Vagina (tissue), 2 donors: Measurements from ENCODE around the gene MICAL2. TPM values are rescaled to one million over a fixed set of nuclear protein-coding genes. Genes with fewer than 3 reads are reported as not detected.

Experiments used
- DNase-seq, 2 donors: peaks; one replicate each; pipeline ENCODE4 v3.0.0-alpha.2; 2017; ENCODE audit errors: extremely low spot score in 2 of 2
- H3K27ac ChIP-seq: fragments of 200-600 bp; sonication (generic); one replicate; pipeline ENCODE4 v1.5.1; 2019
- H3K27me3 ChIP-seq: fragments of 200-600 bp; sonication (generic); one replicate; pipeline ENCODE4 v1.5.1; 2019
- H3K36me3 ChIP-seq, 2 donors: fragments of 200-600 bp; sonication (generic); one replicate each; pipeline ENCODE4 v1.5.1; 2017 to 2019
- H3K4me1 ChIP-seq: fragments of 200-600 bp; sonication (generic); one replicate; pipeline ENCODE4 v1.5.1; 2019
- H3K4me3 ChIP-seq, 2 donors: fragments of 200-600 bp; sonication (generic); 1 replicate in 1 of 2; 2 replicates in 1 of 2; pipeline ENCODE4 v1.5.1; 2016 to 2019
- H3K9me3 ChIP-seq: fragments of 200-600 bp; sonication (generic); one replicate; pipeline ENCODE4 v1.5.1; 2019
- CTCF ChIP-seq, 3 experiments: fragments of 450-650 bp in 2 of 3; fragments of 200-600 bp in 1 of 3; sonication (generic) in 1 of 3; IDR thresholded peaks; one replicate each; pipeline ENCODE4 v1.5.1; 2017 to 2019; ENCODE audit warnings: antibody characterized with exemption in 3 of 3, mild to moderate bottlenecking in 2 of 3, moderate library complexity in 2 of 3
- POLR2A ChIP-seq, 2 donors: fragments of 450-650 bp; IDR thresholded peaks; one replicate each; pipeline ENCODE4 v1.6.1; 2017; ENCODE audit warnings: antibody characterized with exemption in 2 of 2, mild to moderate bottlenecking in 2 of 2, moderate library complexity in 2 of 2
- POLR2AphosphoS5 ChIP-seq, 2 donors: sonication (generic); formaldehyde crosslinking; IDR thresholded peaks; one replicate each; pipeline ENCODE4 v1.9.0; 2017; ENCODE audit warnings: antibody characterized with exemption in 2 of 2, mild to moderate bottlenecking in 2 of 2, low read depth in 1 of 2; ENCODE audit not compliant: insufficient read depth in 1 of 2
- intact Hi-C: fragments of 100-400 bp; cut with DNase I; formaldehyde crosslinking; loops from one replicate; pipeline ENCODE4 v1.15.1; 2023
- total RNA-seq: library from RNA; depleted of rRNA; stranded (reverse); fragments of >200 nt; gene quantifications from one replicate; pipeline ENCODE4 v1.2.3, GENCODE V29; 2016

MICAL2 gene
- total RNA-seq, 1 donor from 2014 or later = 41.7 TPM

GRCh38 chr11:12092714-12093113 is 17.7 kb upstream of the MICAL2 start:
- Histone ChIP-seq H3K9me3 (no peaks in the 10 kb centered on the region), H3K36me3 (no peaks in the 10 kb centered on the region), H3K4me1 (peaks cover 32% of the 10 kb centered on the region), H3K27ac (no peak overlapping the region), H3K4me3 (no peak overlapping the region), H3K27me3 (no peaks in the 10 kb centered on the region)
- TF ChIP-seq POLR2A (IDR thresholded peaks at IDR 0.05) (no peak), POLR2AphosphoS5 (IDR thresholded peaks at IDR 0.05; ENCODE audit: insufficient read depth in 1 of 2, low read depth in 1 of 2) (no peak), CTCF (IDR thresholded peaks at IDR 0.05) (no peak)
- no peak for DNase-seq
- intact Hi-C loops = no loop called here

GRCh38 chr11:12094872-12095800 is 15.3 kb upstream of the MICAL2 start:
- Histone ChIP-seq H3K4me1 (peaks cover 14% of the 10 kb centered on the region), H3K27ac (no peak overlapping the region), H3K27me3 (no peaks in the 10 kb centered on the region), H3K9me3 (no peaks in the 10 kb centered on the region), H3K4me3 (no peak overlapping the region), H3K36me3 (no peaks in the 10 kb centered on the region)
- intact Hi-C loops = no loop called here
- no peak for TF ChIP-seq POLR2AphosphoS5 (IDR thresholded peaks at IDR 0.05; ENCODE audit: insufficient read depth in 1 of 2, low read depth in 1 of 2)
- no peak for TF ChIP-seq CTCF (IDR thresholded peaks at IDR 0.05)
- TF ChIP-seq POLR2A (IDR thresholded peaks at IDR 0.05) = no peak
- DNase-seq = no peak

GRCh38 chr11:12097219-12097618 is 13.2 kb upstream of the MICAL2 start:
- TF ChIP-seq POLR2AphosphoS5 (IDR thresholded peaks at IDR 0.05; ENCODE audit: insufficient read depth in 1 of 2, low read depth in 1 of 2) (no peak), POLR2A (IDR thresholded peaks at IDR 0.05) (no peak), CTCF (IDR thresholded peaks at IDR 0.05) (no peak)
- Histone ChIP-seq H3K4me3 (no peak overlapping the region), H3K4me1 (peaks cover 5% of the 10 kb centered on the region), H3K27ac (no peak overlapping the region), H3K9me3 (no peaks in the 10 kb centered on the region), H3K36me3 (no peaks in the 10 kb centered on the region), H3K27me3 (no peaks in the 10 kb centered on the region)
- intact Hi-C loops = no loop called here
- DNase-seq = no peak

GRCh38 chr11:12098601-12099000 is 11.8 kb upstream of the MICAL2 start:
- Histone ChIP-seq H3K36me3 (no peaks in the 10 kb centered on the region), H3K27me3 (no peaks in the 10 kb centered on the region), H3K4me1 (peaks cover 5% of the 10 kb centered on the region), H3K9me3 (no peaks in the 10 kb centered on the region), H3K4me3 (no peak overlapping the region), H3K27ac (no peak overlapping the region)
- intact Hi-C loops = no loop called here
- TF ChIP-seq CTCF (IDR thresholded peaks at IDR 0.05) = no peak
- TF ChIP-seq POLR2AphosphoS5 (IDR thresholded peaks at IDR 0.05; ENCODE audit: insufficient read depth in 1 of 2, low read depth in 1 of 2) = no peak
- no peak for TF ChIP-seq POLR2A (IDR thresholded peaks at IDR 0.05)
- no peak for DNase-seq
